Astrocyte (in vitro differentiated cells and primary cell): ENCODE measurements around the gene FHL2. TPM values are rescaled to one million over a fixed set of nuclear protein-coding genes. Genes with fewer than 3 reads are reported as not detected.
A peak's percentile ranks its signal among the peaks of the same experiment; 100 is the strongest.

Source experiments
- DNase-seq: peaks from one replicate; pipeline ENCODE4 v3.0.0-alpha.2; 2010; ENCODE audit warnings: low read depth
- FAIRE-seq: peaks from 2 replicates; lab custom pipeline; 2011; peaks lifted over from hg19 to GRCh38; lab: Jason Lieb, UNC
- H2AFZ ChIP-seq: 2 replicates; pipeline ENCODE4 v1.6.0; 2012; ENCODE audit warnings: low read depth, low read length, inconsistent platforms
- H3K27ac ChIP-seq: 2 replicates; pipeline ENCODE4 v1.5.1; 2011; ENCODE audit warnings: low read depth, low read length, inconsistent platforms
- H3K27me3 ChIP-seq: 2 replicates; pipeline ENCODE4 v1.6.0; 2011; ENCODE audit warnings: low read length, inconsistent platforms; ENCODE audit not compliant: insufficient read depth
- H3K36me3 ChIP-seq: 2 replicates; pipeline ENCODE4 v1.5.1; 2011; ENCODE audit warnings: low read length, inconsistent platforms; ENCODE audit not compliant: insufficient read depth
- H3K4me1 ChIP-seq: 2 replicates; pipeline ENCODE4 v1.5.1; 2011; ENCODE audit warnings: low read length, inconsistent platforms; ENCODE audit not compliant: insufficient read depth
- H3K4me2 ChIP-seq: 2 replicates; pipeline ENCODE4 v1.6.0; 2012; ENCODE audit warnings: low read length, inconsistent platforms
- H3K4me3 ChIP-seq: 2 replicates; pipeline ENCODE4 v1.5.1; 2011; ENCODE audit warnings: low read depth, mild to moderate bottlenecking, low read length, inconsistent platforms; ENCODE audit not compliant: insufficient read depth
- H3K79me2 ChIP-seq: 2 replicates; pipeline ENCODE4 v1.6.0; 2012; ENCODE audit warnings: mild to moderate bottlenecking, low read length, inconsistent platforms; ENCODE audit not compliant: insufficient read depth
- H3K9ac ChIP-seq: 2 replicates; pipeline ENCODE4 v1.6.0; 2012; ENCODE audit warnings: mild to moderate bottlenecking, low read length, inconsistent platforms
- H3K9me3 ChIP-seq: 2 replicates; pipeline ENCODE4 v1.5.1; 2012; ENCODE audit warnings: low read depth, mild to moderate bottlenecking, low read length, inconsistent platforms; ENCODE audit not compliant: insufficient read depth
- H4K20me1 ChIP-seq: 2 replicates; pipeline ENCODE4 v1.6.0; 2012; ENCODE audit warnings: low read length, inconsistent platforms; ENCODE audit not compliant: insufficient read depth
- H3K27ac Mint-ChIP-seq: one replicate; pipeline ENCODE4 v1.8.0; 2021; ENCODE audit warnings: mild to moderate bottlenecking, mixed read lengths; ENCODE audit not compliant: unreplicated experiment
- H3K27me3 Mint-ChIP-seq: one replicate; pipeline ENCODE4 v1.8.0; 2021; ENCODE audit warnings: low read depth, mixed read lengths; ENCODE audit not compliant: unreplicated experiment
- H3K36me3 Mint-ChIP-seq: one replicate; pipeline ENCODE4 v1.8.0; 2021; ENCODE audit warnings: low read depth, mixed read lengths; ENCODE audit not compliant: unreplicated experiment
- H3K4me1 Mint-ChIP-seq: one replicate; pipeline ENCODE4 v1.8.0; 2021; ENCODE audit warnings: low read depth, mixed read lengths; ENCODE audit not compliant: unreplicated experiment
- H3K4me3 Mint-ChIP-seq: one replicate; pipeline ENCODE4 v1.8.0; 2021; ENCODE audit warnings: mild to moderate bottlenecking, moderate library complexity, mixed read lengths; ENCODE audit not compliant: unreplicated experiment
- H3K9me3 Mint-ChIP-seq: one replicate; pipeline ENCODE4 v1.8.0; 2021; ENCODE audit warnings: mild to moderate bottlenecking, mixed read lengths; ENCODE audit not compliant: unreplicated experiment
- EZH2 ChIP-seq: IDR thresholded peaks from 2 replicates; pipeline ENCODE4 v1.6.1; 2012; ENCODE audit warnings: mild to moderate bottlenecking, low read length, inconsistent platforms; ENCODE audit not compliant: insufficient read depth
- total RNA-seq: library from RNA; stranded (reverse); gene quantifications from 2 replicates; pipeline ENCODE4 v1.2.1, GENCODE V29; 2021
- TF ChIP-seq, protein P1 (sequence below): IDR thresholded peaks from 2 replicates; pipeline ENCODE4 v1.5.1; 2011; ENCODE audit warnings: low read depth, mild to moderate bottlenecking, inconsistent platforms, low read length, moderate library complexity; ENCODE audit not compliant: insufficient read depth

The FHL2 gene
- total RNA-seq, 1 donor from 2014 or later = 104 TPM

DNA sequence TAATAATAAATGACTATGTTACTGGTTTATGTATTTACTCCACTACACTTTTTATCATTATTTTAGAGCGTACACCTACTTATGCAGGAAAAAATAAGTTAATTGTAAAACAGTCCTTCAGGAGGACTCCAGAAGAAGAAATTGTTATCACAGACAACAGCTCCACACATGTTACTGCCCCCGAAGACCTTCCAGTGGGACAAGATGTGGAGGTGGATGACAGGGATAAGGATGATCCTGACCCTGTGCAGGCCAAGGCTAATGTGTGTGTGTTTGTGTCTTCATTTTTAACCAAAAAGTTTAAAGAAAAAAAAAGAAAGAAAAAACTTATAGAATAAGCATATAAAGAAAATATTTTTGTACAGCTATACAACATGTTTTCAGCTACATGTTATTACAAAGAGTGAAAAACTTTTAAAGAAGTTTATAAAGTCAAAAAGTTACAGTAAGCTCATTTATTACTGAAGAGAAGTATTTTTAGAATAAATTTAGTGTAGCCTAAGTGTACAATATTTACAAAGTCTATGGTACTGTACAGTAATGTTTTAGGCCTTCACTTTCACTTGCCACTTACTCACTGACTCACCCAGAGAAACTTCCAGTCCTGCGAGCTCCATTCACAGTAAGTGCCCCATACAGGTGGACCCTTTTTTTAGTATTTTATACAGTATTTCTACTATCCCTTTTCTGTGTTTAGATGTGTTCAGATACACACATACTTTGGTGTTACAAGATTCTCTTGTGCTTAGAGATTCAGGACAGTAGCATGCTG lies 76.8 kb downstream of the FHL2 start:
- H3K4me3 ChIP-seq = no peak overlapping the region
- H3K9ac ChIP-seq = no peak overlapping the region
- TF ChIP-seq EZH2 = no peak
- TF ChIP-seq, protein P1, sequence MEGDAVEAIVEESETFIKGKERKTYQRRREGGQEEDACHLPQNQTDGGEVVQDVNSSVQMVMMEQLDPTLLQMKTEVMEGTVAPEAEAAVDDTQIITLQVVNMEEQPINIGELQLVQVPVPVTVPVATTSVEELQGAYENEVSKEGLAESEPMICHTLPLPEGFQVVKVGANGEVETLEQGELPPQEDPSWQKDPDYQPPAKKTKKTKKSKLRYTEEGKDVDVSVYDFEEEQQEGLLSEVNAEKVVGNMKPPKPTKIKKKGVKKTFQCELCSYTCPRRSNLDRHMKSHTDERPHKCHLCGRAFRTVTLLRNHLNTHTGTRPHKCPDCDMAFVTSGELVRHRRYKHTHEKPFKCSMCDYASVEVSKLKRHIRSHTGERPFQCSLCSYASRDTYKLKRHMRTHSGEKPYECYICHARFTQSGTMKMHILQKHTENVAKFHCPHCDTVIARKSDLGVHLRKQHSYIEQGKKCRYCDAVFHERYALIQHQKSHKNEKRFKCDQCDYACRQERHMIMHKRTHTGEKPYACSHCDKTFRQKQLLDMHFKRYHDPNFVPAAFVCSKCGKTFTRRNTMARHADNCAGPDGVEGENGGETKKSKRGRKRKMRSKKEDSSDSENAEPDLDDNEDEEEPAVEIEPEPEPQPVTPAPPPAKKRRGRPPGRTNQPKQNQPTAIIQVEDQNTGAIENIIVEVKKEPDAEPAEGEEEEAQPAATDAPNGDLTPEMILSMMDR = no peak
- H3K4me2 ChIP-seq = no peak overlapping the region
- Mint-ChIP-seq H3K36me3 (no peaks in the 10 kb centered on the region), H3K9me3 (no peaks in the 10 kb centered on the region), H3K4me3 (no peak overlapping the region), H3K4me1 (peaks cover 65% of the 10 kb centered on the region), H3K27me3 (no peaks in the 10 kb centered on the region), H3K27ac (peak overlapping the region; percentile 58)
- peaks cover 13% of the 10 kb centered on the region for H4K20me1 ChIP-seq
- H3K27ac ChIP-seq = no peak overlapping the region
- no peak for FAIRE-seq
- no peaks in the 10 kb centered on the region for H3K27me3 ChIP-seq
- DNase-seq = peak; percentile 57
- H2AFZ ChIP-seq = no peak overlapping the region
- no peaks in the 10 kb centered on the region for H3K9me3 ChIP-seq
- H3K36me3 ChIP-seq = no peaks in the 10 kb centered on the region
- peaks cover 22% of the 10 kb centered on the region for H3K4me1 ChIP-seq
- H3K79me2 ChIP-seq = peaks cover 64% of the 10 kb centered on the region

DNA sequence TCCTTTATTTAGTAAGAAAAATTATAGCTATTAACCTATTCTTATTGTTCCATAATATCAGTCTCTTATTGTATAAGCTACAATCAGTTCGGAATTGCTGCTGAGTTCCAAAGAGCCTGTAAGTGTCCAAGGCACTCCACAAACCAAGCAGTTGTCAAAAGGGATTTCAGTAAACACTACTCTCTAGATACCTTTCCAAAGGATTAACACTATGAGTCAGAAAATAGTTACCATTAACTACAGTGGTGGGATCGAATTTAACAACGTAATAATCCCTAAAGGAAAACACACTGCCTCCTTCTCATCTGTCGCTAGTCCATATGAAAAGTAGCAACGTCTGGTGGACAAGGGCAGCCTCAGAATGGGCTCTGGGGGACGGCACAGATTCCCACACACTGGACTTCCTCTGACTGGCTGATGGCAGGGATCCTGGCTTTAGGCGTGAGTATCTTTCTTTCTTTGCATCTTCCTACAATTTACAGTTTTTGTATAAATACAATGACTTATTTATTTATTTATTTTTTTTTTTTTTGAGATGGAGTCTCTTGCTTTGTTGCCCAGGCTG lies 78.1 kb downstream of the FHL2 start:
- no peak overlapping the region for H2AFZ ChIP-seq
- DNase-seq (no peak), FAIRE-seq (no peak)
- peaks cover 62% of the 10 kb centered on the region for H3K4me1 Mint-ChIP-seq
- H3K27me3 Mint-ChIP-seq = no peaks in the 10 kb centered on the region
- H3K9me3 ChIP-seq = no peaks in the 10 kb centered on the region
- peaks cover 18% of the 10 kb centered on the region for H4K20me1 ChIP-seq
- H3K27me3 ChIP-seq = no peaks in the 10 kb centered on the region
- peaks cover 66% of the 10 kb centered on the region for H3K79me2 ChIP-seq
- peak overlapping the region; percentile 53 for H3K27ac Mint-ChIP-seq
- no peaks in the 10 kb centered on the region for H3K36me3 ChIP-seq
- H3K36me3 Mint-ChIP-seq = no peaks in the 10 kb centered on the region
- no peak overlapping the region for H3K9ac ChIP-seq
- H3K4me3 Mint-ChIP-seq = no peak overlapping the region
- H3K4me1 ChIP-seq = peaks cover 22% of the 10 kb centered on the region
- no peak overlapping the region for H3K4me2 ChIP-seq
- no peaks in the 10 kb centered on the region for H3K9me3 Mint-ChIP-seq
- H3K4me3 ChIP-seq = no peak overlapping the region
- TF ChIP-seq EZH2 = no peak
- TF ChIP-seq, protein P1 = no peak
- H3K27ac ChIP-seq = no peak overlapping the region

DNA sequence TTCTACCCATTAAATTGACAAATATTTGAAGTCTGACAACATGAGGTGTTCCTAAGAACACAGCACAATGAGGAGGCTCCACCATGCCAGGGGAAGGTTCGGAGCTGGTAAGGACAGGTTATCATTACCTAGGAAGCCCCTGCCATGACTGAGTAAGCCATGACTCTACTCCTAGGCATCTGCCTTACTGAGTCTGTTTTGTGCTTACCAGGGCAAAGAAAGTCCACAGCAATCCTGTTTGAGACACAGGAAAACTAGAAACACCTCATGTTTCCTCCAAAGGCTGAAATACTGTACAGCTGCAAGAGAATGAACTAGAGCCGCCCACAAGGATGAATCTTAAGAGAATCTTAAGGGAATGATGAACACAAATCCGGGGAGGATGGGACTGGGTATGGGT lies 80.9 kb downstream of the FHL2 start:
- DNase-seq = no peak
- Histone ChIP-seq H3K4me2 (no peak overlapping the region), H3K79me2 (peaks cover 66% of the 10 kb centered on the region), H3K4me3 (no peak overlapping the region), H3K27ac (no peak overlapping the region), H4K20me1 (peaks cover 32% of the 10 kb centered on the region), H3K9ac (no peak overlapping the region), H3K36me3 (no peaks in the 10 kb centered on the region), H3K9me3 (no peaks in the 10 kb centered on the region), H3K4me1 (peaks cover 4% of the 10 kb centered on the region), H2AFZ (no peak overlapping the region), H3K27me3 (no peaks in the 10 kb centered on the region)
- Mint-ChIP-seq H3K27me3 (no peaks in the 10 kb centered on the region), H3K4me1 (peaks cover 34% of the 10 kb centered on the region), H3K4me3 (no peak overlapping the region), H3K9me3 (no peaks in the 10 kb centered on the region), H3K27ac (no peak overlapping the region), H3K36me3 (no peaks in the 10 kb centered on the region)
- TF ChIP-seq, protein P1 = no peak
- no peak for TF ChIP-seq EZH2
- FAIRE-seq = no peak
